ENCODE data around the gene CYGB. TPM values are rescaled to one million over a fixed set of nuclear protein-coding genes. Genes with fewer than 3 reads are reported as not detected.

CYGB gene
- total and polyA plus RNA-seq, 9 of the 15 experiments (the other 6 are each of a cell fraction or from before 2014, with no cell fraction given), result 0.08 to 0.95 (median 0.18) TPM; not detected in 5

- peak; percentile 90 for TF ChIP-seq ARID2 (IDR thresholded peaks at IDR 0.05)
- TF ChIP-seq CREBBP (IDR thresholded peaks at IDR 0.05; ENCODE audit: low read depth, low read length), result no peak
- TF ChIP-seq EP400 (IDR thresholded peaks at IDR 0.05), result no peak
- TF ChIP-seq ID3 (CRISPR knock-in tag; IDR thresholded peaks at IDR 0.05), result no peak
- peak; percentile 44; the same call in 1 of the 2 replicates for TF ChIP-seq ID3 (tag; IDR thresholded peaks at IDR 0.05)
- TF ChIP-seq E2F8 (IDR thresholded peaks at IDR 0.05; ENCODE audit: low read depth, partially characterized antibody), result no peak
- no peak for TF ChIP-seq ZNF347 (CRISPR knock-in tag; IDR thresholded peaks at IDR 0.05; ENCODE audit: low read depth)
- TF ChIP-seq ZBTB43 (CRISPR knock-in tag; IDR thresholded peaks at IDR 0.05), result 0 out of 2 replicates have a peak, but pooled peaks have one; percentile 32
- TF ChIP-seq KLF13 (tag; IDR thresholded peaks at IDR 0.05; ENCODE audit: borderline replicate concordance, low read depth), result no peak
- TF ChIP-seq HDGF (IDR thresholded peaks at IDR 0.05), result no peak
- TF ChIP-seq ZC3H11A (IDR thresholded peaks at IDR 0.05; ENCODE audit: low read depth, low read length), result no peak
- no peak for TF ChIP-seq ZNF165 (CRISPR knock-in tag; IDR thresholded peaks at IDR 0.05; ENCODE audit: borderline replicate concordance)
- TF ChIP-seq ZNF655 (CRISPR knock-in tag; IDR thresholded peaks at IDR 0.05), result no peak
- TF ChIP-seq ZNF24 (IDR thresholded peaks at IDR 0.05), result no peak; the same call in 1 of the 2 replicates
- peak; percentile 95 for TF ChIP-seq STAG1 (CRISPR knock-in tag; IDR thresholded peaks at IDR 0.05; ENCODE audit: borderline replicate concordance)
- TF ChIP-seq SMARCA5 (IDR thresholded peaks at IDR 0.05), result no peak
- TF ChIP-seq LCOR (CRISPR knock-in tag; IDR thresholded peaks at IDR 0.05), result no peak
- no peak for TF ChIP-seq ZNF324 (CRISPR knock-in tag; IDR thresholded peaks at IDR 0.05)
- no peak for TF ChIP-seq ZNF280A (IDR thresholded peaks at IDR 0.05; ENCODE audit: low read depth, partially characterized antibody)
- TF ChIP-seq RCOR1 (IDR thresholded peaks at IDR 0.05; ENCODE audit: borderline replicate concordance in 1 of 2, low read depth in 2 of 2, low read length in 2 of 2), result 0 out of 4 replicates have a peak, but pooled peaks of 1 of the 2 experiments have one; percentile 36
- TF ChIP-seq BRF1 (IDR thresholded peaks at IDR 0.05; ENCODE audit: borderline replicate concordance, extremely low read depth, insufficient read length), result no peak
Observed at GRCh38 chr17:76523084-76524037, 14.1 kb downstream of the CYGB start (continued).

All from K562 (cell line).